CD4-positive, alpha-beta memory T cell (primary cell): Measurements from ENCODE around the gene LACTBL1. TPM values are rescaled to one million over a fixed set of nuclear protein-coding genes. Genes with fewer than 3 reads are reported as not detected.

Experiments used
- CTCF ChIA-PET: fragments of 350-600 bp; sonication (Branson Sonifier 250); formaldehyde crosslinking; loops from one replicate; lab custom pipeline; 2021; ENCODE audit warnings: inconsistent platforms; ENCODE audit not compliant: partially characterized antibody; lab: Charles Lee
- POLR2A ChIA-PET: fragments of 350-600 bp; sonication (Branson Sonifier 250); formaldehyde crosslinking; loops from one replicate; lab custom pipeline; 2021; ENCODE audit not compliant: partially characterized antibody; lab: Charles Lee
- DNase-seq, 5 donors: peaks; one replicate each; pipeline versions ENCODE4 v3.0.0 to v3.0.0-alpha.2; 2020 to 2022; ENCODE audit warnings: mixed read lengths in 1 of 5
- H3K27ac ChIP-seq: one replicate; pipeline ENCODE4 v1.7.0; 2013; ENCODE audit warnings: low read depth, low read length
- H3K27me3 ChIP-seq: 2 replicates; pipeline ENCODE4 v1.7.0; 2013; ENCODE audit warnings: mild to moderate bottlenecking, low read length, moderate library complexity; ENCODE audit not compliant: insufficient read depth
- H3K36me3 ChIP-seq: 2 replicates; pipeline ENCODE4 v1.7.0; 2013; ENCODE audit warnings: mild to moderate bottlenecking, low read length, moderate library complexity; ENCODE audit not compliant: insufficient read depth
- H3K4me1 ChIP-seq: 2 replicates; pipeline ENCODE4 v1.7.0; 2013; ENCODE audit warnings: mild to moderate bottlenecking, low read length, moderate library complexity; ENCODE audit not compliant: insufficient read depth
- H3K4me3 ChIP-seq, 2 donors: one replicate each; pipeline ENCODE4 v1.7.0; 2013; ENCODE audit warnings: low read length in 2 of 2, mild to moderate bottlenecking in 1 of 2
- H3K9me3 ChIP-seq, 2 donors: one replicate each; pipeline ENCODE4 v1.7.0; 2013; ENCODE audit warnings: low read length in 2 of 2, control low read depth in 1 of 2; ENCODE audit not compliant: control insufficient read depth in 1 of 2
- H3K27ac Mint-ChIP-seq, 7 donors: one replicate each; pipeline ENCODE4 v1.8.0; 2020 to 2021; ENCODE audit warnings: mixed read lengths in 7 of 7, mild to moderate bottlenecking in 6 of 7, inconsistent platforms in 3 of 7, moderate library complexity in 3 of 7
- H3K27me3 Mint-ChIP-seq, 2 donors: one replicate each; pipeline ENCODE4 v1.8.0; 2020 to 2021; ENCODE audit warnings: mixed read lengths in 2 of 2
- H3K36me3 Mint-ChIP-seq, 2 donors: one replicate each; pipeline ENCODE4 v1.8.0; 2020 to 2021; ENCODE audit warnings: mixed read lengths in 2 of 2, inconsistent platforms in 1 of 2, mild to moderate bottlenecking in 1 of 2
- H3K4me1 Mint-ChIP-seq, 4 donors: one replicate each; pipeline ENCODE4 v1.8.0; 2020 to 2021; ENCODE audit warnings: mixed read lengths in 4 of 4, mild to moderate bottlenecking in 1 of 4
- H3K4me3 Mint-ChIP-seq, 8 donors: one replicate each; pipeline ENCODE4 v1.8.0; 2020 to 2021; ENCODE audit warnings: mixed read lengths in 8 of 8, mild to moderate bottlenecking in 7 of 8, moderate library complexity in 6 of 8, inconsistent platforms in 3 of 8
- H3K9me3 Mint-ChIP-seq, 8 donors: one replicate each; pipeline ENCODE4 v1.8.0; 2020 to 2021; ENCODE audit warnings: mixed read lengths in 8 of 8, mild to moderate bottlenecking in 5 of 8, inconsistent platforms in 3 of 8, moderate library complexity in 1 of 8
- intact Hi-C: fragments of 100-400 bp; cut with micrococcal nuclease; formaldehyde crosslinking; loops from one replicate; pipeline ENCODE4 v1.15.1; 2023
- polyA plus RNA-seq, 2 donors: library from polyadenylated mRNA; unstranded; fragments of 300-500 nt; fragmentation: Illumina TruSeq; gene quantifications; one replicate each; pipeline ENCODE4 v1.2.3, GENCODE V29; 2021
- total RNA-seq, 2 experiments: library from RNA; stranded (reverse); gene quantifications; one replicate each; pipeline ENCODE4 v1.2.3, GENCODE V29; 2021

Gene LACTBL1
- total and polyA plus RNA-seq, 4 experiments from 2014 or later = not detected

DNA sequence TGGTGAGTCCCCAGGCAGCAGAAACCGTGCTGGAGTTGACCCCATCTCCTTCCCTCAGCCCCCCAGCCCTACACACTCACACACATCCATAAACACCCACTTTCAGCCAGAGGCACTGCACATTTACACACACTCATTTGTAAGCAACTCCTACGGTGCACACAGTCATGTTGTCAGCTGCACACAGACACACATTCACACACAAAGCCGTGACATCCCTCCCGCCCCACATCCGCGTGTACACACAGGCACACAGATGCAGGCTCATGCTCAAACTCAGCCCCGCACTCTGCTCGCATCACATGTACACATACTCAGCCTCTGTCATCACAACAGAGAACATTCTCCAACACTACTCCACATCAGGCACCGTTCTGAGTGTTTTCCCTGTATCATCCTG, 47.6 kb downstream of the LACTBL1 start:
- Histone ChIP-seq H3K9me3 (no peaks in the 10 kb centered on the region), H3K36me3 (no peaks in the 10 kb centered on the region), H3K27ac (no peak overlapping the region), H3K4me1 (no peaks in the 10 kb centered on the region), H3K27me3 (no peaks in the 10 kb centered on the region), H3K4me3 (no peak overlapping the region)
- POLR2A ChIA-PET = no interaction called here
- DNase-seq = no peak
- H3K4me1 Mint-ChIP-seq = no peaks in the 10 kb centered on the region
- peaks cover 0 to 2% (median 0%) of the 10 kb centered on the region in 8 donors for H3K9me3 Mint-ChIP-seq
- CTCF ChIA-PET = no interaction called here
- intact Hi-C loops = no loop called here
- peaks cover 4 to 22% of the 10 kb centered on the region in 2 donors for H3K27me3 Mint-ChIP-seq
- H3K27ac Mint-ChIP-seq = no peak overlapping the region
- H3K4me3 Mint-ChIP-seq = no peak overlapping the region
- H3K36me3 Mint-ChIP-seq = no peaks in the 10 kb centered on the region

DNA sequence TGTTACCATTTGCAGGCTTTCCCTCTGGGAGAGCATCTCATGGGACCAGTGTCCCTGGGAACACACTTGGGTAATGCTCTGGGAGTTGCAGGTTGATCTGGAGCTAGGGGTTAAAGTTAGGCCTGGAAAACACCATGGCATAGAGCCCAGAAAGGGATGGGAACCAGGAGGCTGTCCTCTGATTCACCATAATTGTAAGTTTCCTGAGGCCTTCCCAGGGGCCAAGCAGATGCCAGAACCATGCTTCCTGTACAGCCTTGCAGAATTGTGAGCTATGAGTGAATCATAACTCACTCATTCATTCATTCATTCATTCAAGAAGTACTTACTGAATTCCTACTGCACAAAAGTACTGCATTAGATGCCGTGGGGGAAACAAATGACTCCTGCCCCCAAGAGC, 50.0 kb downstream of the LACTBL1 start:
- ChIA-PET CTCF (no interaction called here), POLR2A (no interaction called here)
- Mint-ChIP-seq H3K4me3 (no peak overlapping the region), H3K36me3 (no peaks in the 10 kb centered on the region), H3K27me3 (peaks cover 6 to 20% of the 10 kb centered on the region in 2 donors), H3K4me1 (no peaks in the 10 kb centered on the region), H3K9me3 (peaks cover 0 to 2% (median 0%) of the 10 kb centered on the region in 8 donors), H3K27ac (no peak overlapping the region)
- Histone ChIP-seq H3K4me1 (no peaks in the 10 kb centered on the region), H3K9me3 (no peaks in the 10 kb centered on the region), H3K4me3 (no peak overlapping the region), H3K27ac (no peak overlapping the region), H3K36me3 (no peaks in the 10 kb centered on the region), H3K27me3 (no peaks in the 10 kb centered on the region)
- no peak for DNase-seq
- intact Hi-C loops = no loop called here

DNA sequence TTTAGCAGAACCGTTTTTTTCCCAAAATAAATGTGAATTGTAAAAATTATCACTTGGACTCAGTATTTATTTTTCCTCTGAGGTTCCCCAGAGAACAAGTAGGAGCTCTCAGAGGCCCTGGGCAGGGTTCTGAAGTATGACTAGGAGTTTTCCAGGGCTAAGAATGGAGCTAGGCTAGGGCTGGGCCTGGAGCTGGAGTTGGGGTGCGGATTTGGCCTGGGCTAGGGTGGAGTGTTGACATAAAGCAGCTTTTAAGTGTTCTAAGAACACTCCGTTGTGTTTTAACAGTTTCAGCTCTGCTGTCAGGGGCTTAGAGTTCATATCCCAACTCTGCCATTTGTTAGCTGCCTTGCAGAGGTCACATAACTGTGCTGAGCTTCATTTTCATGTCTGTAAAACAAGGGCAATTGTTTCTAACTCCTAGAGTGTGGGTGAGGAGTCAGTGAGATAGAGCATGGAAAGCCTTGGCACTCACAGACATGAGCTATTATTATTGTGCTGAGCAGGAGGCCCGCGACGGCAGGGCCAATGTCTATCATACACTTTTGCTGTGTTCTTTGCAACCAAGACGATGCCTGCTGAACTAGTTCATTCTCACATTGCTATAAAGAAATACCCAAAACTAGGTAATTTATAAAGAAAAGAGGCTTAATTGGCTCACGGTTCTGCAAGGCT, 51.1 kb downstream of the LACTBL1 start:
- no peak overlapping the region for H3K27ac ChIP-seq
- H3K9me3 Mint-ChIP-seq = peaks cover 0 to 2% (median 0%) of the 10 kb centered on the region in 8 donors
- ChIA-PET CTCF (no interaction called here), POLR2A (no interaction called here)
- no peaks in the 10 kb centered on the region for H3K27me3 ChIP-seq
- H3K9me3 ChIP-seq = no peaks in the 10 kb centered on the region
- no peak for DNase-seq
- H3K4me1 ChIP-seq = no peaks in the 10 kb centered on the region
- H3K4me1 Mint-ChIP-seq = no peaks in the 10 kb centered on the region
- no peaks in the 10 kb centered on the region for H3K36me3 Mint-ChIP-seq
- no peak overlapping the region for H3K4me3 Mint-ChIP-seq
- no peaks in the 10 kb centered on the region for H3K36me3 ChIP-seq
- H3K27ac Mint-ChIP-seq = no peak overlapping the region
- intact Hi-C loops = no loop called here
- peaks cover 7 to 17% of the 10 kb centered on the region in 2 donors for H3K27me3 Mint-ChIP-seq
- H3K4me3 ChIP-seq = no peak overlapping the region

DNA sequence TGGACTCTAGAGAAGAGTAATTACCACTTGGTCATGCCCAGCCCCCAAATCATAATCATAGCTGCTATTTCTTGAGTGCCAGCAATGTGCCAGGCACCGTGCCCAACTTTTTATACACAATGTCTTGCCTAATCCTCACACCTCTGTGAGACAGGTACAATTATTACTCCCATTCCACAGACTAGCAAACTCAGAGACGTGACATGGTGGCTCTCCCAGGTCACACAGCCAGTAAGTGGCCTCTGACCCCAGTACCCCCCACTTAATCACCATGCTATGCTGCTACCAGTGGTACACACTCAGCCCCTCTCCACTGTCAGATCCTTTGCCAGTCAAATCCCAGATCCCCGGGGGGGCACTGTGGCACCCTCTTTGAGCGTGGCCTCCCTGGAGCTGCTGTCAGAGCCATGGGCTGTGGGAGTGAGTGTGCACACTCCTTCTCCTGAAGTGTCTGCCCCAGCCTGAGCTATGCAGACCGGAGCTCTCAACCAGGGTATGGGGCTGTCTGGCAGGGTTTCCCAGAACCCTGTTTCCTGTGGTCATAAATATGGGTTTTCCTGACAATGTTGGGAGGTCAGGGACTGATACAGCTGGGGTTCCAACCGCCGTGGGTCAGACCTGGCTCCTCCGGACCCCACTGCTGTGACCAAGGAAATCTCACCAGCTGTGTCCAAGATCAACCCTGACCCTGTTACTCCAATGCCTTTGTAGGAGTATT, 51.8 kb downstream of the LACTBL1 start:
- ChIA-PET CTCF (no interaction called here), POLR2A (no interaction called here)
- H3K27ac Mint-ChIP-seq = no peak overlapping the region

DNA sequence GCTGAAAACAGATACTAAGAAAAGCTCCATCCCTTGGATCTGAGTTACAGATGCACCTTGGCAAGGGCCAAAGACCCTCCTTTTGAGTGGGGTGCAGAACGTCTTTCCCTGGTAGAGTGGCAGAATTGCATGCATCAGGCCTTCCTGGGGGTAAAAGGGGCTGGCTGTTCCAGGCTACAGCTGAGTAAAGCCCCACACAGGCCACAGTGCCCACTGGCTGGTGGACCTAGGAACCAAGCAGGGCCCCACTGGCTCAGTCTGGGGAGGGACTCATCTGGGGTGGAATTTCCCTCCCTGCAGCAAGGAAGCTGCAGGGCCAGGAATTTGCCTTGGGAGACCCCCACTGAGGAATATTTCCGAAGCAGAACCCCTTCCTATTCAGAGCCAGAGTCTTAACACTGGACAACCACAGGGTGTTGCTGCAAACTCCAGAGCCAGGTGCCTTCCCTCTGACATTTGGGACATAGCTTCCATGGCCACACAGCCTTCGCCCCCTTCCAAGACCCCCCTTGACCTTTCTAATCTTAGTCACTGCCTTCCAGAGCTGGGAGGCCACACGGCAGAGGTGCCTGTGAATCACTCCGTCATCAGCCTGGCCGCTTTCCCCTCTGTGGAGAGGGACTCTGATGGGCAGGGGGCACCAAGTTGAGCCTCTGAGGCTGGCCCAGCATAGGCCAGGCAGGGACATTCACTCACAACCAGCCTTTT, 52.5 kb downstream of the LACTBL1 start:
- no peaks in the 10 kb centered on the region for H3K36me3 Mint-ChIP-seq
- intact Hi-C loops = no loop called here
- H3K27me3 Mint-ChIP-seq = peaks cover 6 to 16% of the 10 kb centered on the region in 2 donors
- Histone ChIP-seq H3K4me1 (no peaks in the 10 kb centered on the region), H3K27me3 (no peaks in the 10 kb centered on the region), H3K36me3 (no peaks in the 10 kb centered on the region), H3K27ac (no peak overlapping the region), H3K9me3 (no peaks in the 10 kb centered on the region), H3K4me3 (no peak overlapping the region)
- CTCF ChIA-PET = no interaction called here
- H3K9me3 Mint-ChIP-seq = peaks cover 0 to 2% (median 0%) of the 10 kb centered on the region in 8 donors
- POLR2A ChIA-PET = no interaction called here
- no peaks in the 10 kb centered on the region for H3K4me1 Mint-ChIP-seq
- no peak for DNase-seq
- no peak overlapping the region for H3K4me3 Mint-ChIP-seq
- H3K27ac Mint-ChIP-seq = no peak overlapping the region

More for the DNA sequence above, 51.8 kb downstream of the LACTBL1 start:
- intact Hi-C loops = no loop called here
- Histone ChIP-seq H3K36me3 (no peaks in the 10 kb centered on the region), H3K4me1 (no peaks in the 10 kb centered on the region), H3K4me3 (no peak overlapping the region), H3K27me3 (no peaks in the 10 kb centered on the region), H3K9me3 (no peaks in the 10 kb centered on the region), H3K27ac (no peak overlapping the region)
- Mint-ChIP-seq H3K4me3 (no peak overlapping the region), H3K4me1 (no peaks in the 10 kb centered on the region), H3K27me3 (peaks cover 7 to 14% of the 10 kb centered on the region in 2 donors), H3K9me3 (peaks cover 0 to 2% (median 0%) of the 10 kb centered on the region in 8 donors), H3K36me3 (no peaks in the 10 kb centered on the region)
- no peak for DNase-seq

DNA sequence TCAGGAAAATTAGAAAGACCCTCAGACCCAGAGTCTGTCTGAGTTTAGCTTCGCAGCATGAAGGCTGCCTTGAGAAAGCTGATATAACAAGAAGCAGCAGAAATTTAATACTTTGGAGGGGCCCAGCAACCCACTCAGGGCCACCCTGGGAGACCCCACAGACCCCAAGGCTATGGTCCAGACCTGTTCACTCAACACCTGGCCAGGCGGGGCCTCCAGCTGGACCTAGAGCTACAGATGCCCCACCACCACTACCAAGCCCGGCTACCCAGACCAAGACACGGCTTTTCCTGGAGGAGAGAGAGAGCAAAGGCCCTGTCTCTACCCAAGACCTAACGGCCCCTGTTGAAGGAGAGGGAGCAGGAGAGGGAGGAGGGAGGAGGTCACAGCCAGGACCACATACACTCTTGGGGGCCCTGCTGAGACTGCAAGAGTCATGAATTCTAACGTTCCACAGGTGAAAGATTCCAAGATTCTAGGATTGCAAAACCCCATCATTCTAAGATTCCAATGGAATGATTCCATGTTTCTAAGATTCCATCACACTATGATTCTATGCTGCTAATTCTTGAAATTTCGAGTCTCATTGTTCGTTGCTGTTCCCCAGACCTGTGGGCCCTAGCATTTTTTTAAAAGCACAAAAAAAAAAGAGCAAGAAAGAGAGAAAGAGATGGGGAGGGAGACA, 53.2 kb downstream of the LACTBL1 start:
- Mint-ChIP-seq H3K36me3 (no peaks in the 10 kb centered on the region), H3K27ac (no peak overlapping the region), H3K9me3 (peaks cover 0 to 2% (median 0%) of the 10 kb centered on the region in 8 donors), H3K27me3 (peaks cover 3 to 15% of the 10 kb centered on the region in 2 donors), H3K4me1 (no peaks in the 10 kb centered on the region), H3K4me3 (no peak overlapping the region)
- H3K4me3 ChIP-seq = no peak overlapping the region
- H3K4me1 ChIP-seq = no peaks in the 10 kb centered on the region
- POLR2A ChIA-PET = no interaction called here
- H3K27ac ChIP-seq = no peak overlapping the region
- H3K9me3 ChIP-seq = no peaks in the 10 kb centered on the region
- DNase-seq = no peak
- H3K27me3 ChIP-seq = no peaks in the 10 kb centered on the region
- intact Hi-C loops = no loop called here
- no peaks in the 10 kb centered on the region for H3K36me3 ChIP-seq
- CTCF ChIA-PET = no interaction called here

GRCh38 chr1:22918644-22919043, 54.0 kb downstream of the LACTBL1 start:
- H3K4me1 Mint-ChIP-seq = no peaks in the 10 kb centered on the region
- H3K27me3 Mint-ChIP-seq = peaks cover 3 to 18% of the 10 kb centered on the region in 2 donors
- H3K4me3 Mint-ChIP-seq = no peak overlapping the region
- no peak overlapping the region for H3K4me3 ChIP-seq
- intact Hi-C loops = no loop called here
- no peaks in the 10 kb centered on the region for H3K9me3 ChIP-seq
- H3K36me3 ChIP-seq = no peaks in the 10 kb centered on the region
- no peak overlapping the region for H3K27ac Mint-ChIP-seq
- H3K27ac ChIP-seq = no peak overlapping the region
- CTCF ChIA-PET = no interaction called here
- no peaks in the 10 kb centered on the region for H3K36me3 Mint-ChIP-seq
- H3K9me3 Mint-ChIP-seq = peaks cover 0 to 2% (median 0%) of the 10 kb centered on the region in 8 donors
- H3K4me1 ChIP-seq = no peaks in the 10 kb centered on the region
- no peak for DNase-seq
- H3K27me3 ChIP-seq = no peaks in the 10 kb centered on the region
- POLR2A ChIA-PET = no interaction called here
